Gastrocnemius medialis (tissue), 4 donors: ENCODE results near the gene MPRIP.

ENCODE experiments used
- POLR2A ChIP-seq, 2 donors: fragments of 450-650 bp; IDR thresholded peaks; one replicate each; pipeline ENCODE4 v1.6.1; 2017; ENCODE audit warnings: antibody characterized with exemption in 2 of 2, mild to moderate bottlenecking in 2 of 2, moderate library complexity in 2 of 2
- TF ChIP-seq, protein P1 (sequence below), 5 experiments: fragments of 450-650 bp in 3 of 5; fragments of 200-600 bp in 2 of 5; sonication (generic) in 2 of 5; IDR thresholded peaks in 4 of 5; conservative IDR thresholded peaks in 1 of 5; 1 replicate in 4 of 5; 2 replicates in 1 of 5; pipeline ENCODE4 v1.5.1; 2016 to 2019; ENCODE audit warnings: antibody characterized with exemption in 5 of 5, mild to moderate bottlenecking in 3 of 5, moderate library complexity in 3 of 5

DNA sequence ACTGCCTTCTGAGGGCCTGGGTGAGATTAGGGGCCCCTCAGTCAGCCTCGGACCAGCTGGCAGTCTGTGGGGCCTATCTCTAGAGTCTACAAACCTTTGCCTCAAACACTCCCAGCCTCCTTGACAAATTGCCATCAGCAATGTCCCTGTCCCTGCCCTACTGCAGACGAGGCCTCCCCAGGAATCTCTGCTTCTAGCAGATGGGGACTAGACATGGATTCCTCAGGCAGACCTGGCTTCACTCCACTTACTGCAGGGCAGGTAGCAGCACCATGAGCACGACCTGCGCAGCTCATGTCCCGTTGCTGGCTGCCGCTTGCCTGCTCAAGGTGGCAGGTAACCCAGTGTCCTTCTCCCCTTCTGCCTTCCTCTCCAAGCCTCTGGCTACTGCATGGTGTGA is 114.8 kb downstream of the MPRIP start:
- TF ChIP-seq, protein P1, sequence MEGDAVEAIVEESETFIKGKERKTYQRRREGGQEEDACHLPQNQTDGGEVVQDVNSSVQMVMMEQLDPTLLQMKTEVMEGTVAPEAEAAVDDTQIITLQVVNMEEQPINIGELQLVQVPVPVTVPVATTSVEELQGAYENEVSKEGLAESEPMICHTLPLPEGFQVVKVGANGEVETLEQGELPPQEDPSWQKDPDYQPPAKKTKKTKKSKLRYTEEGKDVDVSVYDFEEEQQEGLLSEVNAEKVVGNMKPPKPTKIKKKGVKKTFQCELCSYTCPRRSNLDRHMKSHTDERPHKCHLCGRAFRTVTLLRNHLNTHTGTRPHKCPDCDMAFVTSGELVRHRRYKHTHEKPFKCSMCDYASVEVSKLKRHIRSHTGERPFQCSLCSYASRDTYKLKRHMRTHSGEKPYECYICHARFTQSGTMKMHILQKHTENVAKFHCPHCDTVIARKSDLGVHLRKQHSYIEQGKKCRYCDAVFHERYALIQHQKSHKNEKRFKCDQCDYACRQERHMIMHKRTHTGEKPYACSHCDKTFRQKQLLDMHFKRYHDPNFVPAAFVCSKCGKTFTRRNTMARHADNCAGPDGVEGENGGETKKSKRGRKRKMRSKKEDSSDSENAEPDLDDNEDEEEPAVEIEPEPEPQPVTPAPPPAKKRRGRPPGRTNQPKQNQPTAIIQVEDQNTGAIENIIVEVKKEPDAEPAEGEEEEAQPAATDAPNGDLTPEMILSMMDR (IDR thresholded peaks at IDR 0.05 in 4 of 5, conservative IDR thresholded peaks at IDR 0.05 in 1 of 5): no peak
- no peak for TF ChIP-seq POLR2A (IDR thresholded peaks at IDR 0.05)
